NCI-H82 (cell line): ENCODE data around the gene KRTAP3-1.

Experiments used
- DNase-seq: peaks from one replicate; lab custom pipeline; 2025; lab: John Stamatoyannopoulos, UW

Gene KRTAP3-1

GRCh38 chr17:41015454-41015853, 6.5 kb upstream of the KRTAP3-1 start:
- DNase-seq: no peak

- DNase-seq: no peak
These were observed 4.7 kb upstream of the KRTAP3-1 start for GRCh38 chr17:41013606-41014005.

GRCh38 chr17:41013181-41013580, 4.3 kb upstream of the KRTAP3-1 start:
- no peak for DNase-seq

GRCh38 chr17:41012326-41013120, 3.6 kb upstream of the KRTAP3-1 start:
- DNase-seq: no peak

- DNase-seq: no peak
These were observed 1.5 kb upstream of the KRTAP3-1 start for GRCh38 chr17:41010441-41010840.

GRCh38 chr17:41009936-41010335, 1.0 kb upstream of the KRTAP3-1 start:
- no peak for DNase-seq

GRCh38 chr17:41009301-41009760, 403 bp upstream of the KRTAP3-1 start:
- DNase-seq: no peak

- DNase-seq: no peak
These were observed 4.5 kb downstream of the KRTAP3-1 start for GRCh38 chr17:41004397-41004796.

GRCh38 chr17:41003926-41004325, 5.0 kb downstream of the KRTAP3-1 start:
- DNase-seq: no peak

GRCh38 chr17:41002814-41003213, 6.1 kb downstream of the KRTAP3-1 start:
- no peak for DNase-seq

- DNase-seq: no peak
These were observed 7.1 kb downstream of the KRTAP3-1 start for GRCh38 chr17:41001795-41002194.

- peak; percentile 5 for DNase-seq
These were observed 9.4 kb downstream of the KRTAP3-1 start, which contains the start of gene KRTAP3-2 for GRCh38 chr17:40999563-40999962. KRTAP3-2 (minus strand) TSS chr17:40999906; CDS start chr17:40999853, 53 bp downstream.

GRCh38 chr17:40997361-40997760, 11.6 kb downstream of the KRTAP3-1 start:
- DNase-seq: no peak

GRCh38 chr17:40996829-40997228, 12.1 kb downstream of the KRTAP3-1 start:
- DNase-seq: no peak

- no peak for DNase-seq
These were observed 13.8 kb downstream of the KRTAP3-1 start for GRCh38 chr17:40995116-40995515.

- DNase-seq: peak; percentile 14
These were observed 15.1 kb downstream of the KRTAP3-1 start, which contains the start of gene KRTAP3-3 for GRCh38 chr17:40993839-40994238. KRTAP3-3 (minus strand) TSS chr17:40994164; CDS start chr17:40994097, 67 bp downstream.

GRCh38 chr17:40993084-40993483, 15.8 kb downstream of the KRTAP3-1 start:
- DNase-seq: no peak

- no peak for DNase-seq
These were observed 16.3 kb downstream of the KRTAP3-1 start for GRCh38 chr17:40992666-40993065.

GRCh38 chr17:40986920-40987319, 22.0 kb downstream of the KRTAP3-1 start:
- no peak for DNase-seq

- no peak for DNase-seq
These were observed 24.7 kb downstream of the KRTAP3-1 start, which contains the start of gene KRT40 for GRCh38 chr17:40984226-40984625. KRT40 (minus strand) TSS chr17:40984326; CDS start chr17:40984273, 53 bp downstream.

- DNase-seq: no peak
These were observed 27.8 kb downstream of the KRTAP3-1 start for GRCh38 chr17:40981115-40981514.

- DNase-seq: no peak
These were observed 28.3 kb downstream of the KRTAP3-1 start for GRCh38 chr17:40980596-40980995.

- DNase-seq: no peak
These were observed 28.8 kb downstream of the KRTAP3-1 start for GRCh38 chr17:40980117-40980516.
